Stomach smooth muscle (tissue), 2 donors: Measurements from ENCODE around the gene USF2.

Experiments
- H3K27ac ChIP-seq: one replicate; pipeline ENCODE4 v1.7.0; 2013; ENCODE audit warnings: mild to moderate bottlenecking, low read length, inconsistent platforms
- H3K27me3 ChIP-seq, 2 donors: one replicate each; pipeline ENCODE4 v1.7.0; 2013; ENCODE audit warnings: low read length in 2 of 2; ENCODE audit not compliant: insufficient read depth in 2 of 2, control insufficient read depth in 1 of 2
- H3K36me3 ChIP-seq, 2 donors: one replicate each; pipeline ENCODE4 v1.7.0; 2013; ENCODE audit warnings: low read length in 2 of 2; ENCODE audit not compliant: control insufficient read depth in 2 of 2, insufficient read depth in 2 of 2
- H3K4me1 ChIP-seq: one replicate; pipeline ENCODE4 v1.7.0; 2013; ENCODE audit warnings: low read length; ENCODE audit not compliant: control insufficient read depth, insufficient read depth
- H3K4me3 ChIP-seq, 2 donors: one replicate each; pipeline ENCODE4 v1.7.0; 2013; ENCODE audit warnings: low read length in 2 of 2
- H3K9ac ChIP-seq, 2 donors: one replicate each; pipeline ENCODE4 v1.7.0; 2013; ENCODE audit warnings: low read length in 2 of 2, mild to moderate bottlenecking in 1 of 2
- H3K9me3 ChIP-seq, 2 donors: one replicate each; pipeline ENCODE4 v1.7.0; 2013; ENCODE audit warnings: low read length in 2 of 2; ENCODE audit not compliant: control insufficient read depth in 2 of 2
- donor health status: healthy.
- donor health status: Pancreatic carcinoma.

Gene USF2

DNA sequence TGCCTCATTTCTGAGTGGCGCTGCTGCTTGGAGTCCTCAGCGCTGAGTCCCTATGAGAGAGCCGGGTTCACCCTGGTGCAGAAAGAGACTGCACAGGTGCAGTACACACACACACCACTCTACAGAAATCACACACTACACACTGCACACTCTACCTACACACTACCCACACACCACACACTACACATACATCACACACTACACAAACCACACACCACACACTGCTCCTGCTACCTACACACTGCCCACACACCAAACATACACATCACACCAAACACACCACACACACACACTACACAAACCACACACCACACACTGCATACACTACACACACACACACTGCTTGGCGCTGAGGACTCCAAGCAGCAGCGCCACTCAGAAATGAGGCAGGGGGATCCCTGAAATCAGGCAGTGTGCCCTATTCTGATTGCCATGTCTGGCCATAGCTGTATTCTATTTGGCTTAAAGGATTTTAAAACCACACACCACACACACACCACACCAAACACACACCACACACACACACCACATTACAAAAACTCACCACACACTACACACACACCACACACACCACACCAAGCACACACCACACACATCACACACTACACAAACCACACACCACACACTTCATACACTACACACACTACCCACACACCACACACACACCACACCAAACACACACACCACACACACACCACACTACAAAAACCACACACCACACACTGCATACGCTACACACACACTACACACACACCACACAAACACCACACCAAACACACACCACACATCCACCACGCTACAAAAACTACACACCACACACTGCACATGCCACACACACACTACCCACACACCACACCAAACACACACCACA is 28.1 kb downstream of the USF2 start:
- Histone ChIP-seq H3K9me3 (no peaks in the 10 kb centered on the region), H3K27me3 (peaks cover 9 to 40% of the 10 kb centered on the region in 2 donors), H3K27ac (no peak overlapping the region), H3K9ac (no peak overlapping the region), H3K4me1 (no peaks in the 10 kb centered on the region), H3K4me3 (no peak overlapping the region), H3K36me3 (no peaks in the 10 kb centered on the region)

DNA sequence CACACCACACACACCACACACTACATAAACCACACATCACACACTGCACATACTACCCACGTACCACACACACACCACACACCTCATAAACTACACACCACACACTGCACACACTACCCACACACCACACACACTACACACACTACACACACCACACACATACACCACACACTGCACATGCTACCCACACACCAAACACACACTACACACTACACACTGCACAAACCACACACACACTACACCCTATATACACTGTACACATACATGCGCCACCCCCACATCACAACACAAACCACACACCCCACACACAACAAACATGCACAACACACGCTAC is 28.7 kb downstream of the USF2 start:
- Histone ChIP-seq H3K4me1 (no peaks in the 10 kb centered on the region), H3K27ac (no peak overlapping the region), H3K27me3 (peaks cover 7 to 42% of the 10 kb centered on the region in 2 donors), H3K36me3 (no peaks in the 10 kb centered on the region), H3K9me3 (no peaks in the 10 kb centered on the region), H3K9ac (no peak overlapping the region), H3K4me3 (no peak overlapping the region)

DNA sequence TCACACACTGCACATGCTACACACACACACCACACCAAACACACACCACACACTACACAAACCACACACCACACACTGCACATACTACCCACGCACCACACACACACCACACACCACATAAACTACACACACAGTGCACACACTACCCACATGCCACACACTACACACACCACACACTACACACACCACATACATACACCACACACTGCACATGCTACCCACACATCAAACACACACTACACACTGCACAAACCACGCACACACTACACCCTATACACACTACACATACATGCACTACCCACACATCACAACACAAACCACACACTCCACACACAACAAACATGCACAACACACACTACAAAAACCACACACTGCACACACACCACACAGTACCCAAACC is 29.2 kb downstream of the USF2 start:
- Histone ChIP-seq H3K27ac (no peak overlapping the region), H3K9me3 (no peaks in the 10 kb centered on the region), H3K27me3 (peaks cover 6 to 43% of the 10 kb centered on the region in 2 donors), H3K4me3 (no peak overlapping the region), H3K9ac (no peak overlapping the region), H3K4me1 (no peaks in the 10 kb centered on the region), H3K36me3 (no peaks in the 10 kb centered on the region)

DNA sequence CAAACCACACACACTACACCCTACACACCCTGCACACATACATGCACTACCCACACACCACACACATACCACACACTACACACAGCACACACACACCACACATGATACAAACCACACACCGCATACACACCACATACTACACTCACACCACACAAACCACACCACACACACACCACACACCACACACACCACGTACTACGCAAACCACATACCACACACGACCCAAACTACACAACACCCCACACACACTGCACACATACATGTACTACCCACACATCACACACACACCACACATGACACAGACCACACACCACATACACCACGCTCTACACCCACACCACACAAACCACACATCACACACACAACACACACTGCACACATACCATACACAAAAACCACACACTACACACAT is 29.8 kb downstream of the USF2 start:
- H3K9me3 ChIP-seq, result no peaks in the 10 kb centered on the region
- no peak overlapping the region for H3K27ac ChIP-seq
- H3K9ac ChIP-seq, result no peak overlapping the region
- H3K27me3 ChIP-seq, result peaks cover 5 to 36% of the 10 kb centered on the region in 2 donors
- H3K4me3 ChIP-seq, result no peak overlapping the region
- H3K4me1 ChIP-seq, result no peaks in the 10 kb centered on the region
- H3K36me3 ChIP-seq, result no peaks in the 10 kb centered on the region

DNA sequence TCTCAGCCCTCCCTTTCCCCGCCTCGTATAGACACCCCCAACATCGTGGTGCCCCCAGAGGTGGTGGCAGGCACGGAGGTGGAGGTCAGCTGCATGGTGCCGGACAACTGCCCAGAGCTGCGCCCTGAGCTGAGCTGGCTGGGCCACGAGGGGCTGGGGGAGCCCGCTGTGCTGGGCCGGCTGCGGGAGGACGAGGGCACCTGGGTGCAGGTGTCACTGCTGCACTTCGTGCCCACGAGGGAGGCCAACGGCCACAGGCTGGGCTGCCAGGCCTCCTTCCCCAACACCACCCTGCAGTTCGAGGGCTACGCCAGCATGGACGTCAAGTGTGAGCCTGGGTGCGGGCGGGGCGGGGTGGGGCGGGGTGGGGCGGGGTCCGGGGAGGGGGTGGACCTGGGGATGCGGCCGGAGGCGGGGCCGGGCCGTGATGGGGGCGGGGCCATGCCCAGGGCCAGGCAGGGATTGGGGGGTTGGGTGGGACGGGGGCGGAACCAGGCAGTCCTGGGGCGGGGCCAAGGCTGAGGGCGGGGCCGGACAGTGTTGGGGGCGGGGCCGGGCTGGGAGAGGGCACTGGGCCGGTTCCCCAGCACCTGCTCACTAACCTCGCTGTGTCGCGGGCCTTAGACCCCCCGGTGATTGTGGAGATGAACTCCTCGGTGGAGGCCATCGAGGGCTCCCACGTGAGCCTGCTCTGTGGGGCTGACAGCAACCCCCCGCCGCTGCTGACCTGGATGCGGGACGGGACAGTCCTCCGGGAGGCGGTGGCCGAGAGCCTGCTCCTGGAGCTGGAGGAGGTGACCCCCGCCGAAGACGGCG is 31.0 kb downstream of the USF2 start:
- no peak overlapping the region for H3K27ac ChIP-seq
- H3K4me3 ChIP-seq, result no peak overlapping the region
- no peak overlapping the region for H3K9ac ChIP-seq
- H3K4me1 ChIP-seq, result no peaks in the 10 kb centered on the region
- no peaks in the 10 kb centered on the region for H3K36me3 ChIP-seq
- H3K27me3 ChIP-seq, result peaks cover 2 to 36% of the 10 kb centered on the region in 2 donors
- no peaks in the 10 kb centered on the region for H3K9me3 ChIP-seq

DNA sequence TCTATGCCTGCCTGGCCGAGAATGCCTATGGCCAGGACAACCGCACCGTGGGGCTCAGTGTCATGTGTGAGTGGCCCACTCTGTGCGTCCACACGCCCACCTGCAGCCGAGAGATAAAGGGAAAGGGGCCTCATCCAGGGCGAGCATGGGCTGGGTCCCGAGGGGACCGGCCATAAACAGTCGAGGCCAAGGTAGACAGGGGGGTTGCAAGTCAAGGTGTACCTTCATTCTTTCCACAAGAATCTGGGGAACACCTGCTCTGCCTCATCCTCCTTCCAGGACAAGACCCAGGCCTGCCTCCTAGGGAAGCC is 31.5 kb downstream of the USF2 start:
- Histone ChIP-seq H3K27me3 (peaks cover 2 to 37% of the 10 kb centered on the region in 2 donors), H3K9ac (no peak overlapping the region), H3K4me1 (no peaks in the 10 kb centered on the region), H3K36me3 (no peaks in the 10 kb centered on the region), H3K27ac (no peak overlapping the region), H3K9me3 (no peaks in the 10 kb centered on the region), H3K4me3 (no peak overlapping the region)

DNA sequence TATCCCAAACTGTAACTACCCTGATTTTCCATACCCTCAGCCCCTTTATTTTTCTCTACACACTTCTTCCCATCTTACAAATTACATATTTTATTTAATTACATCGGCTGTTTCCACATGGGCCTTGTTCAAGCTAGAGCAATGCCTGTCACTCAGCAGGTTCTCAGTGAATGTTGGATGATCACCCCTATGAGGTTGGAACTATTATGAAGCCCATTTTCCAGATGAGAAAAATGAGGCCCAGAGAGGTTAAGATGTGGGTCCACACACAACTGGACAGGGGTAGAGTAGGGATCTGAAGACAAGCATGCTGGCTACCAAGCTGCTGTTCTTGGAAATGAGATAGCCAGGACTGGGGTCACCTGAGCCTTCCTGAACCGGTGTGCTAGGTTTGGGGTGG is 33.2 kb downstream of the USF2 start:
- no peak overlapping the region for H3K9ac ChIP-seq
- H3K27me3 ChIP-seq, result peaks cover 2 to 37% of the 10 kb centered on the region in 2 donors
- no peak overlapping the region for H3K27ac ChIP-seq

DNA sequence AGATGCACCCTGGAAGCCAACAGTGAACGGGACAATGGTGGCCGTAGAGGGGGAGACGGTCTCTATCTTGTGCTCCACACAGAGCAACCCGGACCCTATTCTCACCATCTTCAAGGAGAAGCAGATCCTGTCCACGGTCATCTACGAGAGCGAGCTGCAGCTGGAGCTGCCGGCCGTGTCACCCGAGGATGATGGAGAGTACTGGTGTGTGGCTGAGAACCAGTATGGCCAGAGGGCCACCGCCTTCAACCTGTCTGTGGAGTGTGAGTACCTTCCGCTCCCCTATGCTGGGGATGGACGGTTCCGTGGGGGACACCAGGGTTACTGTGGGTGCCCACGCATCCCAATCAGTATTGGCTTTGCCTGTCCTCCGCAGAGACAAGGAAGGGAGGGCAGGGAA is 33.7 kb downstream of the USF2 start:
- Histone ChIP-seq H3K36me3 (no peaks in the 10 kb centered on the region), H3K4me1 (no peaks in the 10 kb centered on the region), H3K4me3 (no peak overlapping the region), H3K27me3 (peaks cover 2 to 32% of the 10 kb centered on the region in 2 donors), H3K9ac (no peak overlapping the region), H3K9me3 (no peaks in the 10 kb centered on the region), H3K27ac (no peak overlapping the region)

More for the DNA sequence above, 33.2 kb downstream of the USF2 start:
- Histone ChIP-seq H3K36me3 (no peaks in the 10 kb centered on the region), H3K4me3 (no peak overlapping the region), H3K4me1 (no peaks in the 10 kb centered on the region), H3K9me3 (no peaks in the 10 kb centered on the region)

DNA sequence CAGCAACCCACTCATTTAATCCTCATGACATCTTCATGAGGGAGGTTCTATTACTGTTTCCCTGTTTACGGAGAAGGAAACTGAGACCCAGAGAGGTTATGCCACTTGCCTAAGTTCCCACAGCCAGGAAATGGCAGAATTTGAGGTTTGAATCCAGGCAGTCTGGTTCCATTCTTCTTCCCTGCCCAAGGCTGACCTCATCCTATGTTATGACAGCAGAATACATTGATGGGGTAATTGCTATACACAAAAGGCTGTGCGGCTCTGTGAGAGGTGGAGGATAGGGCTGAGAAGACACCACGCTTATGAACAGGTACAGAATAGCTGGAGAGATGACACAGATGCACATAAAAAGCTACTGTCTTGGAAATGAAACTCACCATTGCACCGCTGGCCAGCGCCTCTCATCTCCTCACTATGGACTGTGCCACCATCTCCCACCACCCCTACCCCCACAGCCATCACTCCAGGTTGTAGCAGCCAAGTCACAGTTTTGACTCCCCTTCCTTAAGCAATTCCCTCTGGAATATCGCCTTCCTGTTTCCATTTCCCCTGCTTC is 34.7 kb downstream of the USF2 start:
- Histone ChIP-seq H3K9ac (no peak overlapping the region), H3K27ac (no peak overlapping the region), H3K4me3 (no peak overlapping the region), H3K9me3 (no peaks in the 10 kb centered on the region), H3K36me3 (no peaks in the 10 kb centered on the region), H3K27me3 (peaks cover 2 to 25% of the 10 kb centered on the region in 2 donors), H3K4me1 (no peaks in the 10 kb centered on the region)

DNA sequence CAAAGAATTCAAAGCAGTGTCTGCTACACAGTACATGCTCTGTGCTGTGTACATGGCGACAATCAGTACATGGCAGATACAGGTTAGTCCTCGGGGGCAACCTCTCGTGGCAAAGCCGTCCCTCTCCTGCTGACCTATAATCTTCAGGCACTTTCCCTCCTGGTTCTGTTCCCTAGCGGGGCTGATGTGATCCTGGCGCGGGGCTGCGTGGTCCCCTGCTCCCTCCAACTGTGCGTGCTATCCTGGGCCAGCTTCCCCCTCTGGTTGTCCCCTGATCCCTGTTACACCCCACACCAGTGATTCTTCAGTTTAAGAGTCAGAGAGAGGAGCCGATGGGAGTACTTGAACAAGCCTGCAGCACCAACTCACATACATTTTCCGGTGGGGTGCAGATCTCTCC is 35.3 kb downstream of the USF2 start:
- Histone ChIP-seq H3K27ac (no peak overlapping the region), H3K27me3 (peaks cover 2 to 19% of the 10 kb centered on the region in 2 donors), H3K4me1 (no peaks in the 10 kb centered on the region), H3K9me3 (no peaks in the 10 kb centered on the region), H3K9ac (no peak overlapping the region), H3K36me3 (no peaks in the 10 kb centered on the region), H3K4me3 (no peak overlapping the region)
